SIG-M5 treated with dmso at 0.1 percent for 504 hours (cell line): ENCODE data around the gene TMEM123.

Experiments
- DNase-seq: peaks from one replicate; lab custom pipeline; 2025; ENCODE audit not compliant: unreplicated experiment; lab: John Stamatoyannopoulos, UW

TMEM123 gene

DNA sequence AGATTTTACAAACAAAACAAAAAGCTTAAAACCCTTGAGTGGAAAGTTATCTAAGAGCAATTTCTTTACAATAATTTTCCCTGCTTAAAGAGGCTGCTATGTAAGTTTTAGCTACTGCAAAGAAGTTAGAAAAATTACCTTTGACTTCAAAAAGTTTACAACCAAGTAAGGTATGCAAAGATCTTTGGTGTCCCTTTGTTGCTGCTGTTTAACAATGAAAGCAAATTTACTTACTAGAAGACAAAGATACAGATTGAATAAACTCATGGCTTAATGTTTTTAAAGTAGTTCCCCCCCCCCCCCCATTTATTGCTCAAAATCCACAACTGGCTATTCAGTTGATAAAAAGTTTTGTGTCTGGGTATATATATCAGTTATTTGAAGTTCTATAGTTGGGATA lies 26.0 kb downstream of the TMEM123 start:
- no peak for DNase-seq

DNA sequence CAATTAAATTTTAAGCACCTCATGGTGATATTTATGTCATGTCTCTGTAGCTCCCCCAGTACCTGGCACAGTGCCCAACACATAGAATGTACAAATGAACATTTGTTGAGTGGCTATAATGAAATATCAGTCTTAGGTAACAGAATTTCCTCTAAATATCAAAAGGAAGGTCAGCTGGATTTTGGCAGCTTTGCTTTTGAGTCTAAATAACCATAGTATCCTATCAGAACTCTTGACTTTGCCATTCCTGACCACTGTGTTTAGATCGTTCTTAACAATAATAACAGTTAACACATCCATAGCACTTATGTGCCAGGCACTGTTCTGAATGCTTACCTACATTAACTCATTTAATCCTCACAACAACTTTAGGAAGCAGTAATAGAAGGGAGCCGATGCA lies 26.6 kb downstream of the TMEM123 start:
- no peak for DNase-seq

GRCh38 chr11:102423936-102424335 lies 28.6 kb downstream of the TMEM123 start:
- DNase-seq, result no peak

GRCh38 chr11:102422817-102423712 lies 29.5 kb downstream of the TMEM123 start:
- no peak for DNase-seq

DNA sequence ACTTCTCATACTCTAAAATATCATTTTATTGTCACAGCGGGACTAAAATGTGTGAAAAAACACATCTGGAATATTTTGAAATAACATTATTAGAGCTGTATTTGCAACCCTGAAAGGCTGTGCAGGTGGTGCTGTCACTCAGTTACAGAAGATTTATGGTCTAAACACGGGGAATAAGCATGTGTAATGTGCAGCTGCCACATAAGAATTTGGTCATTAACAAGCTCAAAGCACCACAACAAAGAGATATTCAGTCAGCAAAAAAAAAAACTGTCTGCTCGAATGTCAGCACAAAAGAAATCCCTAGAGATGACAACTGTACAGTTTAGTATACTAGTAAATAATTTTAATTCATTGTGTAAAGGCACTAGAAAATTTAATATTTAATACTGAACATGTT lies 31.3 kb downstream of the TMEM123 start:
- no peak for DNase-seq

- no peak for DNase-seq
Measured at GRCh38 chr11:102420547-102420946, 32.0 kb downstream of the TMEM123 start.

GRCh38 chr11:102419181-102419580 lies 33.4 kb downstream of the TMEM123 start:
- DNase-seq, result no peak

DNA sequence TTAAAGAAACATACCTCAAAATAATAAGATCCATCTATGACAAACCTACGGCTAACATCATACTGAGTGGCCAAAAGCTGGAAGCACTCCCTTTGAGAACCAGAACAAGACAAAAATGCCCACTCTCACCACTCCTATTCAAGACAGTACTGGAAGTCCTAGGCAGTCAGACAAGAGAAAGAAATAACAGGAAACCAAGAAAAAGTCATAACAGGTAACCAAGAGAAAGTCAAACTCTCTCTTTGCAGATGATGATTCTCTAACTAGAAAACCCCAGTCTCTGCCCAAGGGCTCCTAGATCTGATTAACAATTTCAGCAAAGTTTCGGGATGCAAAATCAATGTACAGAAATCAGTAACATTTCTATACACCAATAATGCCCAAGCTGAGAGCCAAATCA lies 35.6 kb downstream of the TMEM123 start:
- DNase-seq, result no peak

GRCh38 chr11:102415304-102415916 lies 37.2 kb downstream of the TMEM123 start:
- no peak for DNase-seq

DNA sequence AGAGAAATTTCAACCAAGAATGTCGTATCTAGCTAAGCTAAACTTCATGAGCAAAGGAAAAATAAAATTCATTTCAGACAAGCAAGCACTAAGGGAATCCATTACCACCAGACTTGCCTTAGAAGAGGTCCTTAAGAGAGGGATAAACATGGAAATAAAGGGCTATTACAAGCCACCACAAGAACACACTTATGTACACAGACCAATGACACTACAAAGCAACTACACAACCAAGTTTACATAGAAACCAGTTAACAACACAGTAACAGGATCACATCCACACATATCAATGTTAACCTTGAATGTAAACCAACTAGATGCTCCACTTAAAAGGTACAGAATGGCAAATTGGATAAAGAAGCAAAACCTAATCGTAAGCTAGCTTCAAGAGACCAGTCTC lies 38.0 kb downstream of the TMEM123 start:
- DNase-seq, result no peak

DNA sequence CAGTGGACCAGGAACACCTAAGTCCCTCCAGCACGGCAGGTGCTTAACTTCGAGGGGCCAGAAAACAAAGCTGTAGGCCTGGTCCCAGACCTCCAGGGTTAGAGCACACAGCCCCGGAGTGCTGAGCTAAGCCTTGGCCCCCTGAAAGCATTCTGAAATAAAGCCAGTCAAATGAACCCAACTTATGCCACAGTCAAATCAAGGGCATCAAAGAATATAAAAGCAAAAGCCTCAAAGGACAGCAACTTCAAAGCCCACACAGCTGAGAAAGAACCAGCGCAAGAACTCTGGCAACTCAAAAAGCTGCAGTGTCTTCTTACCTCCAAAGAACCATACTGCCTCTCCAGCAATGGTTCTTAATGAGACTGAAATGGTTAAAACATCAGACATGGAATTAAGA lies 39.1 kb downstream of the TMEM123 start:
- DNase-seq, result no peak

DNA sequence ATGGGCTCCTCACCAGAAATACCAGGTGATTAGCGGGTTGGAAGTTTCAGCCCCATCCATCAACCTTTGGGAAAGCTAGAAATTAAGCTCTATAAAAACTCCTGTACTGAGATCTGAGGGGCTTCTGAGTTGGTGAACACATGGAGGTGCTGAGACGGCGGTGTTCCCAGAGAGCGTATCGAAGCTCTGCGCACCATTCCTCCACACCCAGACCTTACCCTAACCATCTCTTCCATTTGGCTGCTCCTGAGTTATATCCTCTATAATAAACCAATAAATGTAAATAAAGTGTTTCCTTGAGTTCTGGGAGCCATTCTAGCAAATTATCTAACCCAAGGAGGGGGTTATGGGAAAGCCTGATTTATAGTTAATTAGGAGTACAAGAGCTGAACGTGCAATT lies 41.4 kb downstream of the TMEM123 start:
- DNase-seq, result no peak

DNA sequence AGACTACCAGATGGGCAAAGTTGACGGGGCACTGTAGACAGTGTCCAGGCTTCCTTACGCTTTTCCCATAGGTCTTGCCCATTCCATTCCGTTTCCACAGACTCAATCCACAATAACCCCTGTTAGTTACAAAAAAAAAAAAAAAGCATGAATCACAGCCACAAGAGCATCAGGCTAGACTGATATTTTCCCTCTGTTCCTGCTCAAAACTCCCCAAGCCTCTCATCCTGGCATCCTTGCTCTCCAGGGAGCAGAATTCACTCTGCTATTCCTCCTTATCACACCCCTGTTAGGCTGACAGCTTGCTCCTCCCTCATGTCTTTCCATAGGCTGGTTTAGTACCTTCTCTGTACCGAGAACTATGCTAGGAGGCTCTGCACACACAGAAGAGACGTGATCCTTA lies 42.2 kb downstream of the TMEM123 start:
- no peak for DNase-seq

- no peak for DNase-seq
Measured at GRCh38 chr11:102408339-102408738, 44.2 kb downstream of the TMEM123 start.

DNA sequence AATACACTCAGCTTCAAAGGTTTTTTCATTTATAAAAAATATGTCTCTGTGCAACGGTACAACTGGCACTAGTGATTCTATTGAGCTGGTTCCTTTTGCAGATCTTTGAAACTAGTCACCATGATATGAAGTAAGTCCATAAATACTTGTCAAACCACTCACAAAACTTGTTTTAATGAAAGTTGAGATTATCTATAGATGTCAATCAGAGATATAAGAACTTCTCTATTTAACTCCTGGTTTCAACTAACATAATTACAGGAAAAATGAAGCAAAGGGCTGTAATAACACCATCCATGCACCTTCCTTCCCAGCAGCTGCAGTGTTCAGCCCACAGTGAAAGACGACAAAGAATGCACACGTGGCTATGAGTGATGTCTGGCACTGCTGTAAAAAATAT lies 44.7 kb downstream of the TMEM123 start:
- DNase-seq, result no peak

DNA sequence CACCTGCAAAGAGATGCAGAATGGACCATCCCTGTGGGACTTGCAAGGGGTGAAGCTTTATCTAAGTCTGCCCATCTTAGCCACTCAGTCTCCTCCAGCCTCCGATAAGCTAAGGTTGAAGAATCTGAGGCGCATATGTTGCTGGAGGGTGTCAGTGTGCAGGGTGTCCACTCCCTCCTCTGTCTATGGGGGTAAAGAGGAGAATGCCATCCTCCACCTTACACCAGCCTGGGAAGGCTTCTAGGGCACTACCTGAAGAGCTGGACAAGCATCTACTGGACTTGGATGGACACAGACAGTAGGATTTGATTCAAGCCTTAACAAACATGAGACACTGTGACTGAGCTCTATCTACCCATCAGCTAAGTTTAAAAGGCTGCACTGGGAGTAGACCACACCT lies 46.5 kb downstream of the TMEM123 start:
- no peak for DNase-seq

- DNase-seq, result no peak
Measured at GRCh38 chr11:102405501-102405900, 47.1 kb downstream of the TMEM123 start.

DNA sequence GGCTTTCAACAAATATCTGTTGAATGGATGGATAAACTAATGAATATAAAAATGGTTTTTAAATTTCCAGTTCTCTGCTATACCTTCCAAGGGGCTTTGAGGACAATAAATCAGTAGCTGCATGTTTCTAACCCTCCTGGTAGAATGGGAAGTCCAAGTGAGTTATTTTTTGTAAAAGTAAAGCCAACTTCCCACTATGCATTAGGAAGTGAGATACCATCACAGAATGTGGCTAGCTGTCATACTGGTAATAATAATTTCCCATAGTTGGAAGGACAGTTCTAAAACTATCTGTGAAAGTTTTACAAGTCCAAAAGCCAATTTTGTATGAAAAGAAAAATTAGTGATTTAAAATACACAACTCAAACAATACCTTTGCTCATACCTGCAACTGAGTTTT lies 50.0 kb downstream of the TMEM123 start:
- DNase-seq, result no peak

DNA sequence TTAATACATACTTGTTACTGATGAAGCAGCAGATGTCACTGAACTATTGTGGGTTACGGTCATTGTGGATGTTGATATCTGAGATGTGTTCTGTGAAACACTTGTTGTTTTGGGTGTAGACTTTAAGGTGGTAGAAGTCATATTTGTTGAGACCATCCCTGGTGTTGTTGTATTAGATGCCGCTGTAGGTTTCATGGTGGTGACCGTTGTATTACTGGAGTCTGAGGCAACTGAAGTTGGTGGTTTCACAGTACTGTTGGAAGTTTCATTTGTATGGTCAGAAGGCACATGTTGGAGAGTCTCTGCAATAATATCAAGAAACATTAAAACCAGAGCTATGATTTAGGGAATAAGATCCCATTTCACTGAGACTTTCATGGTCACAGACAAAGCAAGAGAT lies 50.7 kb downstream of the TMEM123 start:
- no peak for DNase-seq

DNA sequence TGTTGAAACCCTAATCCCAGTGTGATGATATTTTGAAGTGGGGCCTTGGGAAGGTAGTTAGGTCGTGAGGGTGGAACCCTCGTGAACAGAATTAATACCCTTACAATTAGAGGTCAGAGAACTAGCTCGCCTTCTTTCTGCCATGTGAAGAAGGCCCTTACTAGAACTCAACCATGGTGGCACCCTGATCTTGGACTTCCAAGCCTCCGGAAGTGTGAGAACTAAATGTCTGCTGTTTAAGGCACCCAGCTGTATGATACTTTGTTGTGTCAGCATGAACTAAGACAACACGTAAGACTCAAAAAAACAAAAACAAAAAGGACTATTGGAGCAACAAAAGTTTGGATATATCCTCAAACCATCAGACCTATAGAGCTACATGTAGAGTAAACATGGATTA lies 52.0 kb downstream of the TMEM123 start:
- DNase-seq, result no peak

DNA sequence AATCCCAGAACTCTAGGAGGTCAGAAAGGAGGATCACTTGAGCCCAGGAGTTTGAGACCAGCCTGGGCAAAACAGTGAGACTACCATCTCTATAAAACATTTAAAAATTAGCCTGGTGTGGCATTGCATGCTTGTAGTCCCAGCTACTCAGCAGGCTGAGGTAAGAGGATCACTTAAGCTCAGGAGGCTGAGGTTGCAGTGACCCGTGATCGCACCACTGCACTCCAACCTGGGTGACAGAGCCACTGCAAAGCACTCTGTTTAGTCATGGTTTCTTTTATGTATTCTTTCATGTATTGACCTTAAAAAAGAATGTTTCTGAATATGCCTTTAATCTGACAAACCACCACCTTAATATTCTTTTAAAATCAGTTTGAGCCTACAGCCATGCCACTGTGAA lies 53.4 kb downstream of the TMEM123 start:
- no peak for DNase-seq

- no peak for DNase-seq
Measured at GRCh38 chr11:102398297-102398696, 54.3 kb downstream of the TMEM123 start.
